Activated CD4-positive, alpha-beta memory T cell treated with anti-CD3 and anti-CD28 coated beads for 36 hours (primary cell): ENCODE measurements around the gene NAPSA. TPM values are rescaled to one million over a fixed set of nuclear protein-coding genes. Genes with fewer than 3 reads are reported as not detected.
A peak's percentile ranks its signal among the peaks of the same experiment; 100 is the strongest.
"Not testable (repeated sequence)": the region's sequence is repeated elsewhere in the genome, so short reads cannot be mapped to it uniquely, and the experiment has no call there.

Experiments
- CTCF ChIA-PET: fragments of 350-600 bp; sonication (Branson Sonifier 250); formaldehyde crosslinking; loops from one replicate; lab custom pipeline; 2021; ENCODE audit warnings: antibody characterized with exemption, inconsistent platforms; lab: Charles Lee
- POLR2A ChIA-PET: fragments of 350-600 bp; sonication (Branson Sonifier 250); formaldehyde crosslinking; loops from one replicate; lab custom pipeline; 2021; ENCODE audit warnings: antibody characterized with exemption; lab: Charles Lee
- DNase-seq: peaks from one replicate; pipeline ENCODE4 v3.0.0-alpha.2; 2020
- H3K27ac Mint-ChIP-seq: one replicate; pipeline ENCODE4 v1.8.0; 2021; ENCODE audit warnings: mixed read lengths
- H3K27me3 Mint-ChIP-seq: one replicate; pipeline ENCODE4 v1.8.0; 2021; ENCODE audit warnings: mixed read lengths
- H3K36me3 Mint-ChIP-seq: one replicate; pipeline ENCODE4 v1.8.0; 2021; ENCODE audit warnings: mixed read lengths
- H3K4me1 Mint-ChIP-seq: one replicate; pipeline ENCODE4 v1.8.0; 2021; ENCODE audit warnings: low read depth, mixed read lengths
- H3K4me3 Mint-ChIP-seq: one replicate; pipeline ENCODE4 v1.8.0; 2021; ENCODE audit warnings: mild to moderate bottlenecking, mixed read lengths
- H3K9me3 Mint-ChIP-seq: one replicate; pipeline ENCODE4 v1.8.0; 2021; ENCODE audit warnings: mixed read lengths
- intact Hi-C: fragments of 100-400 bp; cut with micrococcal nuclease; formaldehyde crosslinking; loops from one replicate; pipeline ENCODE4 v1.15.1; 2023
- total RNA-seq, 2 experiments: library from RNA; stranded (reverse); gene quantifications; one replicate each; pipeline ENCODE4 v1.2.3, GENCODE V29; 2021

The NAPSA gene
- total RNA-seq, 2 experiments from 2014 or later = 88.8 to 99.8 TPM

- intact Hi-C loops = no loop called here
- ChIA-PET CTCF (interaction anchor here (0.6 kb wide), 1 partner anchor 16 kb away, joined by 3 read pairs; no protein-coding TSS in a partner anchor), POLR2A (no interaction called here)
Measured at GRCh38 chr19:50398675-50399367, 33.4 kb upstream of the NAPSA start.

DNA sequence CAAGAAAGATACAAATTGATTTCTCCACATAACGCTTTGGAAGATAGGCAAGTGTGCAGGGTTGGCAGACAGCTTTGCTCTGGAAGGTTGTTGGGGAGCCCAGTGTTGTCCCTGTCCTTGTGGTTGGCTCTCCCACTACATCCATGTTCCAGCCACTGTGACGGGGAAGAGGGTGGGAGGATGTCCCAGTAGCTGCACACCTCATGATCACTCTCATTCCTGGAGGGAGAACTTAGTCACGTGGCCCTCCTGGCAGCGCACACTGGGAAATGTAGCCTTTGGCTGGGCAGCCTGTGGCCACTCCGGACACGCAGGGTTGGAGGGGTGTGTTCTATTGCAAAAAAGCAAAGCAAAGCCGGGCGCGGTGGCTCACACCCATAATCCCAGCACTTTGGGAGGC lies 28.6 kb upstream of the NAPSA start:
- peaks cover 32% of the 10 kb centered on the region for H3K36me3 Mint-ChIP-seq
- H3K4me1 Mint-ChIP-seq = no peaks in the 10 kb centered on the region
- DNase-seq = no peak
- ChIA-PET CTCF (no interaction called here), POLR2A (no interaction called here)
- H3K27me3 Mint-ChIP-seq = no peaks in the 10 kb centered on the region
- H3K27ac Mint-ChIP-seq = no peak overlapping the region
- H3K4me3 Mint-ChIP-seq = no peak overlapping the region
- H3K9me3 Mint-ChIP-seq = no peaks in the 10 kb centered on the region
- intact Hi-C loops = no loop called here

More at GRCh38 chr19:50398675-50399367, 33.4 kb upstream of the NAPSA start:
- no peak overlapping the region for H3K27ac Mint-ChIP-seq
- DNase-seq = no peak
- no peaks in the 10 kb centered on the region for H3K4me1 Mint-ChIP-seq
- no peaks in the 10 kb centered on the region for H3K27me3 Mint-ChIP-seq
- H3K36me3 Mint-ChIP-seq = peaks cover 23% of the 10 kb centered on the region
- no peak overlapping the region for H3K4me3 Mint-ChIP-seq
- H3K9me3 Mint-ChIP-seq = no peaks in the 10 kb centered on the region

DNA sequence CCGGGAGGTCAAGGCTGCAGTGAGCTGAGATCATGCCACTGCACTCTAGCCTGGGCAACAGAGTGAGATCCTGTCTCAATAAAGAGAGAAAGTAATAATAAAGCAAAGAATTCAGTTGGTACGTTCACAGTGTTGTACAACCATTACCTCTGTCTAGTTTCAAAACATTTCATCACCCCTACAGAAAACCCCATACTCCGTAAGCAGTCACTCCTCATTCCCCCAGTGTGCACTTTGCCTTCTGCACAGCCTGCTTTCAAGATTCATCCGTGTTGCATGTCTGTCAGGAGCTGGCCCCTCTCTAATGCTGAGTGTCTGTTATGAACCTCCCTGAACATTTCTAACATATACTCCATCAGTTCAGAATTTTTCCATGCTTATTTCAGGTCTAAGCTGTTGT lies 28.1 kb upstream of the NAPSA start:
- Mint-ChIP-seq H3K9me3 (no peaks in the 10 kb centered on the region), H3K27me3 (no peaks in the 10 kb centered on the region), H3K4me3 (no peak overlapping the region), H3K4me1 (no peaks in the 10 kb centered on the region), H3K36me3 (peaks cover 31% of the 10 kb centered on the region), H3K27ac (no peak overlapping the region)
- intact Hi-C loops = no loop called here
- POLR2A ChIA-PET = no interaction called here
- DNase-seq = no peak
- CTCF ChIA-PET = no interaction called here

GRCh38 chr19:50392759-50393158 lies 27.3 kb upstream of the NAPSA start:
- Mint-ChIP-seq H3K9me3 (no peaks in the 10 kb centered on the region), H3K4me3 (no peak overlapping the region), H3K27me3 (no peaks in the 10 kb centered on the region), H3K27ac (no peak overlapping the region), H3K4me1 (peaks cover under 1% of the 10 kb centered on the region), H3K36me3 (peaks cover 30% of the 10 kb centered on the region)
- intact Hi-C loops = no loop called here
- CTCF ChIA-PET = no interaction called here
- POLR2A ChIA-PET = no interaction called here
- DNase-seq = no peak

- H3K27me3 Mint-ChIP-seq, H3K4me3 Mint-ChIP-seq, H3K4me1 Mint-ChIP-seq, CTCF ChIA-PET, H3K27ac Mint-ChIP-seq, DNase-seq, intact Hi-C loops, POLR2A ChIA-PET, H3K9me3 Mint-ChIP-seq: not testable (repeated sequence)
- peaks cover 35% of the 10 kb centered on the region for H3K36me3 Mint-ChIP-seq
Measured at GRCh38 chr19:50390952-50391351, 25.5 kb upstream of the NAPSA start.

GRCh38 chr19:50390295-50390694 lies 24.9 kb upstream of the NAPSA start:
- peaks cover 35% of the 10 kb centered on the region for H3K36me3 Mint-ChIP-seq
- DNase-seq, H3K27ac Mint-ChIP-seq, H3K4me3 Mint-ChIP-seq, H3K9me3 Mint-ChIP-seq, intact Hi-C loops, CTCF ChIA-PET, H3K27me3 Mint-ChIP-seq, H3K4me1 Mint-ChIP-seq: not testable (repeated sequence)
- POLR2A ChIA-PET = interaction anchor here (0.6 kb wide), 1 partner anchor 42 kb away, joined by 3 read pairs; no protein-coding TSS in a partner anchor

DNA sequence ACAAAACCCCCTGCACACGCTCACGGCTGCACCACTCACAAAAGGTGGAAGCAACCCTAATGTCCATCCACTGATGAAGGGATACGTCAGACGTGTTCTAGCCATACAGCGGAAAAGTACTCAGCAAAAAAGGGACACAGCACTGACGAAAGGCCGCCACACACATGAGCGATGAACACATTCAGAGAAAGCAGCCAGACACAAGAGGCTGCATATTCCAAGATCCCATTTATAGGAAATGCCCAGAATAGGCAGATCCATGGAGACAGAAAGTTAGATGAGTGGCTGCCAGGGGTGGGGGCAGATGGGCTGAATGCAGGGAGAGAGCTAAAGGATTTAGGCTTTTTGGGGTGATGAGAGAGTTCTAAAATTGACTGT lies 22.4 kb upstream of the NAPSA start:
- peaks cover 35% of the 10 kb centered on the region for H3K36me3 Mint-ChIP-seq
- POLR2A ChIA-PET = no interaction called here

GRCh38 chr19:50387176-50387867 lies 21.9 kb upstream of the NAPSA start:
- Mint-ChIP-seq H3K36me3 (peaks cover 31% of the 10 kb centered on the region), H3K4me3 (no peak overlapping the region), H3K27me3 (no peaks in the 10 kb centered on the region), H3K4me1 (peaks cover 29% of the 10 kb centered on the region), H3K27ac (no peak overlapping the region), H3K9me3 (no peaks in the 10 kb centered on the region)
- CTCF ChIA-PET = interaction anchor here (1.7 kb wide), 1 partner anchor 30 kb away, joined by 5 read pairs; no protein-coding TSS in a partner anchor
- POLR2A ChIA-PET = interaction anchor here (0.9 kb wide), 1 partner anchor 19 kb away, joined by 3 read pairs; no protein-coding TSS in a partner anchor
- no peak for DNase-seq
- intact Hi-C loops = no loop called here

More for the DNA sequence above, 22.4 kb upstream of the NAPSA start:
- no peak overlapping the region for H3K27ac Mint-ChIP-seq
- CTCF ChIA-PET = interaction anchor here (1.7 kb wide), 1 partner anchor 31 kb away, joined by 5 read pairs; no protein-coding TSS in a partner anchor
- intact Hi-C loops = no loop called here
- H3K4me3 Mint-ChIP-seq = no peak overlapping the region
- no peaks in the 10 kb centered on the region for H3K9me3 Mint-ChIP-seq
- no peaks in the 10 kb centered on the region for H3K27me3 Mint-ChIP-seq
- no peak for DNase-seq
- peaks cover 29% of the 10 kb centered on the region for H3K4me1 Mint-ChIP-seq

- Mint-ChIP-seq H3K9me3 (no peaks in the 10 kb centered on the region), H3K27ac (peak overlapping the region; percentile 95), H3K4me1 (peaks cover 30% of the 10 kb centered on the region), H3K4me3 (peak overlapping the region; percentile 98), H3K27me3 (no peaks in the 10 kb centered on the region), H3K36me3 (peaks cover 28% of the 10 kb centered on the region)
- intact Hi-C loops = loop anchor here (1.0 to 5.0 kb wide), 4 partner anchors 9 to 432 kb away; partner anchors contain the start of gene NR1H2
- CTCF ChIA-PET = interaction anchor here (0.6 to 2.5 kb wide), 7 partner anchors 10 to 1318 kb away, joined by 3 to 13 read pairs (median 6); no protein-coding TSS in a partner anchor
- POLR2A ChIA-PET = interaction anchor here (0.6 to 2.0 kb wide), 7 partner anchors 10 to 60 kb away, joined by 3 to 12 read pairs (median 4); no protein-coding TSS in a partner anchor
- no peak for DNase-seq
Measured at GRCh38 chr19:50384685-50385535, 19.5 kb upstream of the NAPSA start.

GRCh38 chr19:50383852-50384684 lies 18.6 kb upstream of the NAPSA start, which contains the start of gene POLD1:
TSS of gene POLD1 (plus strand) at chr19:50384347. CDS start at chr19:50398852, 14,505 bp downstream.
- ChIA-PET POLR2A (interaction anchor here (0.9 to 2.0 kb wide), 7 partner anchors 10 to 59 kb away, joined by 3 to 12 read pairs (median 4); no protein-coding TSS in a partner anchor), CTCF (interaction anchor here (0.6 to 2.5 kb wide), 7 partner anchors 9 to 1319 kb away, joined by 3 to 13 read pairs (median 6); no protein-coding TSS in a partner anchor)
- peak; percentile 99 for DNase-seq
- H3K27ac Mint-ChIP-seq = peak within 1 kb of the TSS; percentile 95
- H3K9me3 Mint-ChIP-seq = no peaks in the 10 kb centered on the region
- peaks cover 33% of the 10 kb centered on the region for H3K4me1 Mint-ChIP-seq
- intact Hi-C loops = loop anchor here (1.0 to 5.0 kb wide), 4 partner anchors 8 to 433 kb away; partner anchors contain the start of gene NR1H2
- H3K27me3 Mint-ChIP-seq = no peaks in the 10 kb centered on the region
- peak within 1 kb of the TSS; percentile 98 for H3K4me3 Mint-ChIP-seq
- peaks cover 36% of the 10 kb centered on the region for H3K36me3 Mint-ChIP-seq
